ENCODE measurements around the gene HNRNPL.
"Not testable (repeated sequence)": the region's sequence is repeated elsewhere in the genome, so short reads cannot be mapped to it uniquely, and the experiment has no call there.

Gene HNRNPL

GRCh38 chr19:38856813-38857212 is 7.0 kb upstream of the HNRNPL start:
- no peaks in the 10 kb centered on the region for H3K27me3 ChIP-seq (ENCODE audit: insufficient read depth, low read length, poor library complexity)
- H3K9ac ChIP-seq (ENCODE audit: low read length): no peak overlapping the region
- H3K4me2 ChIP-seq (ENCODE audit: low read length): no peak overlapping the region
- no peak overlapping the region for H3K23ac ChIP-seq (ENCODE audit: low read length)
- no peak overlapping the region for H4K8ac ChIP-seq (ENCODE audit: low read depth, low read length)
- no peak overlapping the region for H3K18ac ChIP-seq (ENCODE audit: low read length)
- WGBS (ENCODE audit: extremely low coverage, insufficient coverage, low lambda C conversion rate): no CpG with 5 or more reads among the region's 3 CpGs
- no peak overlapping the region for H3K27ac ChIP-seq (ENCODE audit: low read depth, low read length)
- H3K4me1 ChIP-seq (ENCODE audit: control insufficient read depth, low read depth, low read length): peaks cover 2% of the 10 kb centered on the region
- no peak overlapping the region for H2BK15ac ChIP-seq (replicated peaks; ENCODE audit: low read depth)
- no peak for DNase-seq
- no peaks in the 10 kb centered on the region for H3K79me2 ChIP-seq (ENCODE audit: control insufficient read depth, insufficient read depth, low read length)
- no peak overlapping the region for H4K5ac ChIP-seq (ENCODE audit: low read length)
- no peaks in the 10 kb centered on the region for H3K36me3 ChIP-seq (ENCODE audit: control insufficient read depth, insufficient read depth, low read length)
- no peaks in the 10 kb centered on the region for H3K79me1 ChIP-seq (ENCODE audit: low read length)
- H2BK120ac ChIP-seq (ENCODE audit: low read depth, low read length): no peak overlapping the region
- no peak overlapping the region for H3K4ac ChIP-seq (ENCODE audit: low read depth, low read length)
- H3K4me3 ChIP-seq (ENCODE audit: low read length): no peak overlapping the region
- no peak overlapping the region for H2AK5ac ChIP-seq (ENCODE audit: low read length)
- no peak overlapping the region for H3K56ac ChIP-seq (ENCODE audit: low read length)
- no peak overlapping the region for H2BK5ac ChIP-seq (ENCODE audit: low read length)

GRCh38 chr19:38855751-38856150 is 6.0 kb upstream of the HNRNPL start:
- H2BK120ac ChIP-seq (ENCODE audit: low read depth, low read length); H3K4me1 ChIP-seq (ENCODE audit: control insufficient read depth, low read depth, low read length); H3K9ac ChIP-seq (ENCODE audit: low read length); H3K4me3 ChIP-seq (ENCODE audit: low read length); H3K27me3 ChIP-seq (ENCODE audit: insufficient read depth, low read length, poor library complexity); DNase-seq; H3K56ac ChIP-seq (ENCODE audit: low read length); H4K5ac ChIP-seq (ENCODE audit: low read length); H3K27ac ChIP-seq (ENCODE audit: low read depth, low read length); H3K4me2 ChIP-seq (ENCODE audit: low read length); H4K8ac ChIP-seq (ENCODE audit: low read depth, low read length); H3K79me2 ChIP-seq (ENCODE audit: control insufficient read depth, insufficient read depth, low read length); H3K18ac ChIP-seq (ENCODE audit: low read length); H3K79me1 ChIP-seq (ENCODE audit: low read length); H2BK15ac ChIP-seq (replicated peaks; ENCODE audit: low read depth); H2BK5ac ChIP-seq (ENCODE audit: low read length); H3K4ac ChIP-seq (ENCODE audit: low read depth, low read length); H2AK5ac ChIP-seq (ENCODE audit: low read length); H3K23ac ChIP-seq (ENCODE audit: low read length); H3K36me3 ChIP-seq (ENCODE audit: control insufficient read depth, insufficient read depth, low read length): not testable (repeated sequence)
- WGBS (ENCODE audit: extremely low coverage, insufficient coverage, low lambda C conversion rate): no CpG with 5 or more reads among the region's 37 CpGs

GRCh38 chr19:38854961-38855360 is 5.2 kb upstream of the HNRNPL start:
- not testable (repeated sequence) for DNase-seq; H3K27me3 ChIP-seq (ENCODE audit: insufficient read depth, low read length, poor library complexity); H3K4me3 ChIP-seq (ENCODE audit: low read length); H2BK15ac ChIP-seq (replicated peaks; ENCODE audit: low read depth); H3K18ac ChIP-seq (ENCODE audit: low read length); H3K23ac ChIP-seq (ENCODE audit: low read length); H3K27ac ChIP-seq (ENCODE audit: low read depth, low read length); H4K8ac ChIP-seq (ENCODE audit: low read depth, low read length); H2BK5ac ChIP-seq (ENCODE audit: low read length); H2AK5ac ChIP-seq (ENCODE audit: low read length); H3K36me3 ChIP-seq (ENCODE audit: control insufficient read depth, insufficient read depth, low read length); H3K4ac ChIP-seq (ENCODE audit: low read depth, low read length); H3K4me1 ChIP-seq (ENCODE audit: control insufficient read depth, low read depth, low read length); H4K5ac ChIP-seq (ENCODE audit: low read length); H3K9ac ChIP-seq (ENCODE audit: low read length); H3K56ac ChIP-seq (ENCODE audit: low read length); H3K79me1 ChIP-seq (ENCODE audit: low read length); H3K79me2 ChIP-seq (ENCODE audit: control insufficient read depth, insufficient read depth, low read length); H3K4me2 ChIP-seq (ENCODE audit: low read length); H2BK120ac ChIP-seq (ENCODE audit: low read depth, low read length)
- WGBS (ENCODE audit: extremely low coverage, insufficient coverage, low lambda C conversion rate): no CpG with 5 or more reads among the region's 3 CpGs

GRCh38 chr19:38853214-38853613 is 3.4 kb upstream of the HNRNPL start:
- H4K8ac ChIP-seq (ENCODE audit: low read depth, low read length): no peak overlapping the region
- H3K27me3 ChIP-seq (ENCODE audit: insufficient read depth, low read length, poor library complexity): no peaks in the 10 kb centered on the region
- H3K18ac ChIP-seq (ENCODE audit: low read length): no peak overlapping the region
- H2BK120ac ChIP-seq (ENCODE audit: low read depth, low read length): no peak overlapping the region
- peaks cover 10% of the 10 kb centered on the region for H3K79me2 ChIP-seq (ENCODE audit: control insufficient read depth, insufficient read depth, low read length)
- H3K9ac ChIP-seq (ENCODE audit: low read length): no peak overlapping the region
- no peak overlapping the region for H4K5ac ChIP-seq (ENCODE audit: low read length)
- no peak for DNase-seq
- peaks cover 2% of the 10 kb centered on the region for H3K4me1 ChIP-seq (ENCODE audit: control insufficient read depth, low read depth, low read length)
- H2BK15ac ChIP-seq (replicated peaks; ENCODE audit: low read depth): no peak overlapping the region
- H3K4ac ChIP-seq (ENCODE audit: low read depth, low read length): peak overlapping the region; percentile 29
- peak overlapping the region; percentile 95 for H3K56ac ChIP-seq (ENCODE audit: low read length)
- no peaks in the 10 kb centered on the region for H3K36me3 ChIP-seq (ENCODE audit: control insufficient read depth, insufficient read depth, low read length)
- H3K27ac ChIP-seq (ENCODE audit: low read depth, low read length): no peak overlapping the region
- H2AK5ac ChIP-seq (ENCODE audit: low read length): no peak overlapping the region
- no CpG with 5 or more reads among the region's 17 CpGs for WGBS (ENCODE audit: extremely low coverage, insufficient coverage, low lambda C conversion rate)
- H2BK5ac ChIP-seq (ENCODE audit: low read length): no peak overlapping the region
- H3K79me1 ChIP-seq (ENCODE audit: low read length): no peaks in the 10 kb centered on the region
- no peak overlapping the region for H3K4me3 ChIP-seq (ENCODE audit: low read length)
- no peak overlapping the region for H3K4me2 ChIP-seq (ENCODE audit: low read length)
- no peak overlapping the region for H3K23ac ChIP-seq (ENCODE audit: low read length)

- Histone ChIP-seq H4K8ac (ENCODE audit: low read depth, low read length) (no peak overlapping the region), H2BK120ac (ENCODE audit: low read depth, low read length) (no peak overlapping the region)
- no CpG with 5 or more reads among the region's 52 CpGs for WGBS (ENCODE audit: extremely low coverage, insufficient coverage, low lambda C conversion rate)
These were observed 2.7 kb upstream of the HNRNPL start for GRCh38 chr19:38852231-38853044.

More at GRCh38 chr19:38852231-38853044, 2.7 kb upstream of the HNRNPL start:
- Histone ChIP-seq H3K79me1 (ENCODE audit: low read length) (peaks cover 2% of the 10 kb centered on the region), H3K79me2 (ENCODE audit: control insufficient read depth, insufficient read depth, low read length) (peaks cover 17% of the 10 kb centered on the region), H4K5ac (ENCODE audit: low read length) (no peak overlapping the region), H3K9ac (ENCODE audit: low read length) (peak overlapping the region; percentile 80), H3K36me3 (ENCODE audit: control insufficient read depth, insufficient read depth, low read length) (peaks cover 3% of the 10 kb centered on the region), H3K23ac (ENCODE audit: low read length) (no peak overlapping the region), H3K18ac (ENCODE audit: low read length) (peak overlapping the region; percentile 99), H2BK15ac (replicated peaks; ENCODE audit: low read depth) (peak overlapping the region; percentile 14), H3K27ac (ENCODE audit: low read depth, low read length) (peak overlapping the region; percentile 75), H3K4ac (ENCODE audit: low read depth, low read length) (peak overlapping the region; percentile 92), H3K4me3 (ENCODE audit: low read length) (peak overlapping the region; percentile 62), H3K56ac (ENCODE audit: low read length) (peak overlapping the region; percentile 95), H3K4me2 (ENCODE audit: low read length) (peak overlapping the region; percentile 97), H3K27me3 (ENCODE audit: insufficient read depth, low read length, poor library complexity) (no peaks in the 10 kb centered on the region), H2BK5ac (ENCODE audit: low read length) (peak overlapping the region; percentile 11), H3K4me1 (ENCODE audit: control insufficient read depth, low read depth, low read length) (peaks cover 4% of the 10 kb centered on the region), H2AK5ac (ENCODE audit: low read length) (no peak overlapping the region)
- peak; percentile 72 for DNase-seq
